ENCODE results near the gene ANGEL2.

ANGEL2 gene

DNA sequence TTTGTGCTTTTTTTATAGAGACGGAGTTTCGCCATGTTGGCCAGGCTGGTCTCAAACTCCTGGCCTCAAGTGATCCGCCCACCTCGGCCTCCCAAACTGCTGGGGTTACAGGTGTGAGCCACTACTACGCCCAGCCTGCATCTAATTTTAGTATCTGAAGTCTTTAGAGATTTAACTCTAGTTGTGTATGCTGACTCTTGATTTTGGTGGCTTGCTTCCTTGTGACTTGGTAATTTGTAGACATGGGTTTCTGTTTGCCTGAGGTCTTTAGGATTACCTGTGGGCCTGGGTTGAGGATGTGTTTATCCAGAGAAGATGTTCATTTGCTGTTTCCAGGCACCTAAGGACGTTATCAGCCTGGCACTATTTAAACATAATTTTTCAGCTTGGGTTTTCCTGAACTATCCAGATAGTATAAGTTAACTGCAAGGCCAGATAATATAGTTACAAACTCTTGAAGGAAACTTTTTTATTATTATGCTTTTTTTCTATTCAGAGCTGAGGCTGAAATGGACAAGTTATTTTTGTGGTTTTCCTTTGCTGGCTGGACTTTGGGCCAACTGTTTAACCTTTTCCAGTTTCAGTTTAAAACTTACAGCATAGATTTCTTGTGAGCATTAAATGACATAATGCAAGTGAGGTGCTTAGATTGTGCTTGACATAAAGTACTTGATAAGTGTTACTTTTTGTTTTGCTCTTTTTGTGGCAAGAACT, 72.8 kb downstream of the ANGEL2 start:
- Histone ChIP-seq H3K4me1 (ENCODE audit: control insufficient read depth in 1 of 2, insufficient read depth in 1 of 2, low read depth in 1 of 2, low read length in 1 of 2) (no peaks in the 10 kb centered on the region), H3K9me3 (no peaks in the 10 kb centered on the region), H3K4me3 (ENCODE audit: low read depth in 1 of 2, low read length in 1 of 2) (no peak overlapping the region), H3K27me3 (peaks cover 23% of the 10 kb centered on the region), H3K36me3 (no peaks in the 10 kb centered on the region), H3K27ac (no peak overlapping the region)
- TF ChIP-seq CTCF (IDR thresholded peaks at IDR 0.05) = no peak

Data from neutrophil (primary cell).